ENCODE measurements around the gene SHB.

Gene SHB

DNA sequence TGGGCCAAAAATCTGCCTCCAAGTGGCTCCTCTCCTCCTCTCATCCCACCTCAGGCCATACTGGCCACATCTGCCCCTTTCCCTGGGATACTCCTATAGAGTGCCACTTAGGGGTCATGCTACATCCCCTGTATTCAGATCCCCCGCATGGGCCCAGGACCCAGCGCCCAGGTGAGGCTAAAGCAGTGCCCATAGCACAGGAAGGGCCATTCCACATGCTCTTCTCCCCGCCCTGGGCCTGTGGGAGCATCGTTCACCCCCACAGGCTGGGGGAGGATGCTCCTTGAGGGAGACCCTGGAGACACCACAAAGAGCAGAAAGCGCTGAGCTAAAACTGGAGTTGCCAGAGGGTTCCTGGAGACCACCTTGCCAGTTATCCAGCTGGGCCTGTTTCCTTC is 112.6 kb downstream of the SHB start:
- TF ChIP-seq, protein P1, sequence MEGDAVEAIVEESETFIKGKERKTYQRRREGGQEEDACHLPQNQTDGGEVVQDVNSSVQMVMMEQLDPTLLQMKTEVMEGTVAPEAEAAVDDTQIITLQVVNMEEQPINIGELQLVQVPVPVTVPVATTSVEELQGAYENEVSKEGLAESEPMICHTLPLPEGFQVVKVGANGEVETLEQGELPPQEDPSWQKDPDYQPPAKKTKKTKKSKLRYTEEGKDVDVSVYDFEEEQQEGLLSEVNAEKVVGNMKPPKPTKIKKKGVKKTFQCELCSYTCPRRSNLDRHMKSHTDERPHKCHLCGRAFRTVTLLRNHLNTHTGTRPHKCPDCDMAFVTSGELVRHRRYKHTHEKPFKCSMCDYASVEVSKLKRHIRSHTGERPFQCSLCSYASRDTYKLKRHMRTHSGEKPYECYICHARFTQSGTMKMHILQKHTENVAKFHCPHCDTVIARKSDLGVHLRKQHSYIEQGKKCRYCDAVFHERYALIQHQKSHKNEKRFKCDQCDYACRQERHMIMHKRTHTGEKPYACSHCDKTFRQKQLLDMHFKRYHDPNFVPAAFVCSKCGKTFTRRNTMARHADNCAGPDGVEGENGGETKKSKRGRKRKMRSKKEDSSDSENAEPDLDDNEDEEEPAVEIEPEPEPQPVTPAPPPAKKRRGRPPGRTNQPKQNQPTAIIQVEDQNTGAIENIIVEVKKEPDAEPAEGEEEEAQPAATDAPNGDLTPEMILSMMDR (IDR thresholded peaks at IDR 0.05; ENCODE audit: extremely low read depth, missing control alignments) = no peak

DNA sequence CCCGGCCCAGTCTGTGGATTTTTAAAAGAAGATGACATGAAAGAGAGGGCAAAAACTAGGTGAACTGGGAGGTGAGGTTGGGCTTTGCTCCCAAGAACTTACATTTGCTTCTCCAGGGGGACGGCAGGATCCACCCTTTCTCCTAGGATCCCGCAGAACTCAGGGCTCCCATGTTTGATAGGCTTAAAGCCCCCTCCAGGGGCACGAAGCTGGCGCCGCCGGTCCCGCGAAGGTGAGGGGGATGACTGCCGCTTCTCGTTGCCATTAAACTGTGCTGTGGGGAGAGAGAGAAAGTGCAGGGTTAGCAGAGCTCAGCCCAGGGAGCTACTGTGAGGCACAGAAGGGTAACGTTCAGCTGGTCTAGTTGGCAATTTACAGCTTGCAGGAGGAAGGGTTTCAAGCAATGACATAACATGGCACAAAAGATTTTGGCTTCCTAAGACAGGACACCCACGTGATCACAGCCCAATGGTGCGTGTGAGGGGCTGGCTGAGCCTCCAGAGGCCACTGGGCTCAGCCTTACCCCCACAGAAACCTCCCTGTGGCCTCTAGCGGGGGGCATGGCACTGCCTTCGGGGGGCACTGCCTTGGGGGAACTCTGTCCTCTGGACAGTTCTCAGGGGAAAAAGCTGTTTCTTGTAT is 113.1 kb downstream of the SHB start:
- TF ChIP-seq, protein P1 (IDR thresholded peaks at IDR 0.05; ENCODE audit: extremely low read depth, missing control alignments) = no peak
- DNase-seq (ENCODE audit: low spot score) = no peak

More for the DNA sequence above, 112.6 kb downstream of the SHB start:
- DNase-seq (ENCODE audit: low spot score) = no peak

DNA sequence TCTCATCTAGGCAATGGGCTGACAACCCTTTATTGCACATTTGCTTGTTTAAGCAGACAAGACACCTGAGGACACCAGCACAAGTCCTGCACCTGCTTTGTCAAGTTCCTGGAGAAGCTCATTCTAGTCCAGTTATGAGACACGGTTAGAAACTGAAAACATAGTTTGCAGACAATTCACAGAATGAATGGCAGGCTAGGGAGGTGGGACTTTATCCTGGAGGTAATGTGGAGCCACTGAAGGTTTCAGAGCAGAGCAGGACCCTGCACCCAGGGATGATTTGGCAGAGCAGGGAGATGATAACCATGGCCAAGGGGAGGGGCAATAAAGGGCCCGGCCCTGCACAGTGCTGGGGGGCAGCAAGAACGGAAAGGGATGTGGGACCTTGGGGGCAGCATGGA is 114.4 kb downstream of the SHB start:
- TF ChIP-seq, protein P1 (IDR thresholded peaks at IDR 0.05; ENCODE audit: extremely low read depth, missing control alignments) = no peak
- peak; percentile 53 for DNase-seq (ENCODE audit: low spot score)

DNA sequence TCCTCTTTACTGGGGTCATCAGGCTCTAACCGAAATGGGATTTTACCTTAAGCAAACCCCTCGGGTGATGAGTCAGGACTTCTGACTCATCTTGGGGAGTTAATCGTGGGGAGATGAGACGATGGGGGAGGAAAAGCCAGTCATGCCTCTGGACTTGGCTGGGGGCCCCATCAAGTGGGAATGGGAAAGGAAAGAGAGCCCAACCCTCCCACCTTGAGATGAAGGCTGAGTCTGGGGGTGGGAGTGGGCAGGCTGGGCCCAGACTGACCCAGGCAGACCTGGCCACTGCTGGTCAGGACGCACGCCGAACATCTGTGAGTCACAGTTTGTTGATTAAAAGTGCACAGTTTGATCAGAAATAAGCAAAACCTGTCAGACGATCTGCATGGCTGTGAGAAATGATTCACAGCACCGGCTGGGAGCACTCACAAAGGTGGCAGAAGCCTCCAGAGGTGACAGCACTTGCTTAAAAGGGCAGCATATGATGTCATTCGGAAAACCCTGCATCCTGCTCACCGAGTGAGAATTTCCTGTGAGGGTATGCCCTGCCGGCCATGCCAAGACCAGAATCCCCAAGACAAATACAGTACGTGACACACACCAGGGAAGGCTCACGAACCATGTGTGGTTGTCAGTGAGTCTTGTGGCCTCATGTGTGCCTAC is 115.1 kb downstream of the SHB start:
- DNase-seq (ENCODE audit: low spot score) = peak; percentile 72
- TF ChIP-seq, protein P1 (IDR thresholded peaks at IDR 0.05; ENCODE audit: extremely low read depth, missing control alignments) = no peak

DNA sequence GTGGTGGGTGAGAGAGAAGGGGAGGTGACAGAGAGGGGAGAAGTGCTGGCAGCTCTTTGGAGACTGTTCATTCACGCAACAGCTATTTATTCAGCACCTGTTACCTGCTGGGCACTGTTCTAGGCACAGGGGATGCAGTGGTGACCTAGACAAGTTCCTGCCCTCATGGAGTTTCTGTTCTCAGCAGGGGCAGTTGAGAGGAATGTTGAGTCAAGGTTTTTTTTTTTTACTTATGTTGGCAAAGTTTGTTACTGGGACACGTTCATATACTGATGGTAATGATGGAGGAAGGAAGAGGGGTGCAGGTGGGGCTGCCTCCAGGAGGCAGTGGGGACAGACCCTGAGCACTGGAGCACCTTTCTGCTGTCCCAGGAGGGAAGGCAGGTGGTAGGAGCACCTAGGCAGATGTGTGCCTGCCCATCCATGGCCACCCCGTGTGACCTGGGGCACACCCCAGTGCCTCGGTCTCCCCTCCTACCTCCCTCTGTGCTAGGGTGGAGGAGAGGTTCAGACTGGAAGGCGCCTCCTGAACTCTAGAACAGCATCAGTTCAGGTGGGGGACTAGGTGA is 115.7 kb downstream of the SHB start:
- DNase-seq (ENCODE audit: low spot score) = no peak
- TF ChIP-seq, protein P1 (IDR thresholded peaks at IDR 0.05; ENCODE audit: extremely low read depth, missing control alignments) = no peak

DNA sequence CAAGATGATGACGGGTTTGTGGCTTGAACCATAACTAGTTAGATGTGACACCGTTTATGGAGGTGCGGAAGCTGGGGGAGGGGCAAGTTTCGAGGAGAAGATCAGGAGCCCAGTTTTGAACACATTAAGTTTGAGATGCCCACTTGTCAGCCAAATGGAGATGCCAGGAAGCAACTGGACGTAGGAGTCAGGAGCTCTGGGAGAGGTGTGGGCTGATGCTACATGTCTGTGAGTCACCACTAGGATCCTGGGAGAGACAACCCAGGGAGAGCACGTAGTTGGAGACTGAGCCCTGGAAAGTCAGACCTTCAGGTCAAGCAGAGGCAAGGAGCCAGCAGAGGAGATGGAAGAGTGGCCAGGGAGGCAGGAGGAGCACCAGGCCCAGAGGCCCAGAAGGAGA is 116.3 kb downstream of the SHB start:
- no peak for DNase-seq (ENCODE audit: low spot score)
- TF ChIP-seq, protein P1 (IDR thresholded peaks at IDR 0.05; ENCODE audit: extremely low read depth, missing control alignments) = no peak
